ENCODE data around the gene DDAH1. TPM values are rescaled to one million over a fixed set of nuclear protein-coding genes. Genes with fewer than 3 reads are reported as not detected.

DDAH1 gene
- total RNA-seq, 1 experiment from 2014 or later, result 82.7 TPM

DNA sequence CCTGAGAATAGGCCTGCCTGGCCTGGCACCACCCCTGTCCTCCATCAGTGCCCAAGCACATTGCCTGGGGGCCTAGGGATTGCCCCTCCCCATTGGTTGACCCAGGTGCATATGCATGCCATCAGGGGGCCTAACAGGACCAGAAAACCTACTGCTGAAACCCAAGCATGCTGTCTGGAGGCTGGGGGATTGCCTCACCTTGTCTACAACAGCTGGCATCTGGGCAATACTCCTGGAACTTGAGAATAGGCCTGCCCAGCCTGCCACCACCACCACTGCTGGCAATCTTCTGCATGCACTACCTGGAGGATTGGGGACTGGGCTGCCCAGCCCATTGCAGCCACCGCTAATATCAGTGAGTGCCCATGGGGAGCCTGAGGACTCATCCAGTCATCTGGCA is 132.4 kb downstream of the DDAH1 start:
- DNase-seq (ENCODE audit: low spot score), result no peak

DNA sequence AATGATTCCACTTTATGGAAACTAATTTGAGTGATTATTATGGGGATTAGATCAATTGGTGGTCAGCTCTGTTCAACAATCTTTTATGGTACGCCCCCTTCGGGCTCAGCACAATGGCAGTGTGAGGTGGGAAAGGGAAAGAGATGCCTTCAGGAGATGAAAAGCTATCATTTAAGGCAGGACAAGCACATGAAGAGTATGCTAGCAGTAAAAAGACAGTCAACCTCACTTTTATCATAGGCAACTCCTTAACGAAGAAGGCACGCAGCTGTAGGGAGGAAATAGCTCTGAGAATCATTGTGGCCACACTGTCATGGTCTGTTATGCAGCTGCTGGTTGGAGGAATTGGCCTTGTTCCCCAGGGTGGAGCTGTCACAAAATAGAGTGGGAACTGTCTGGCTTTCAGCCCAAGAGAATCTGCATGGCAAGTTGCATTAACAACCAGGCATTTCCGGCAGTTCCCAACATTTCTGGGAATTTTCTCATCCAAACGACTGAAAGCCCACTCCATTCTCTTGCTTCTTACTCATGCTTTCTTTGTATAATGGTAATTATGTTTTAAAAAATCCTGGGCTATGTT is 134.2 kb downstream of the DDAH1 start:
- DNase-seq (ENCODE audit: low spot score), result no peak

DNA sequence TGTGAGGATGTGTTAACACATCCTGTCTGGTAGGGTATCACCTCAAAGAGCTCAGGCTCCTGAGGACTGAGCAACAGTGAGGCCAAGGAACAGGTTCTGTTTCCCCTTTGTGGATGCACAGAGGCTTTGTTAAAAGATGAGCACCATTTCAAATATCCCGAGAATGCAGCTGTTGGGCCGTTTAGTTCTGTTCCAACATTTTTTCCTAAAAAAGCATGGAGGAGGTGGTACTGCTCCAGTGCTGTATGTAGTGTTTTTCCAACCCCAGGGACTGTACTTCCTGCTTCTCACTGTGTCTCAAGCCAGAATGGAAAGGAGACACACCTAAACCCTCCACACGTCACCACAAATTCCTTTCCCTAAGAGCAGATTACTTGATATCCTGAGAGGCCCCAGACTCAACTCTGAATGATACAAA is 134.7 kb downstream of the DDAH1 start:
- no peak for DNase-seq (ENCODE audit: low spot score)

DNA sequence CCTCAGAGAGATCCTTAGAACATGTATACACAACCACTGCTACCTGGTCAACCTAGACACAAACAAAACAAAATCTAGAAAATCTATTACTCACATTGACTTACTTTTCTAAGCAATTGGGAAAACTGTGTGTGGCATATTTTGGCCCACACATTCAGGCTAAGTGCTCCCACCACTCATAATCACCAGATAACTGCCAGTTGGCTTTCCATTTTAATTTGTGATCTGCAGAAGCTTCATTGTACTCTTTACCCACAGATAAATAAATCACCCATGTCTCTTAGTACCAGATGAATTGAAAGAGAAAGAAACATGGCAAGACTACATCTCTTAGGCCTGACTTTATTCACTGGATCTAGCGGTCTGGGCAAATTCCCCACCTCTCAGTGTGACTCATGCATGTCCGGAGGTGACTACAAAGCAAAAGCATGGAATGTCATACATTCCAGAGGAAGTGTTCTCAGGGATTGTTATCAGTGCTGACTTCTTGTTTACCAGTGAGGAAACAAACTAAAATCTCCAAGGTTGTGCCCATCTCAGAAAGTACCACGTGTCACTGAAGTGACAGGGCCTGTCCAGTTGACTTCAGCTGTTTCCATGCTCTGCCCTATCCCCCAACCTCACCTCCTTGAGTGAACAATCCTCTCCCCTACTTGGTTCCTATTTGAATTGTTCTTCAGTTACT is 136.1 kb downstream of the DDAH1 start:
- peak; percentile 83 for DNase-seq (ENCODE audit: low spot score)

DNA sequence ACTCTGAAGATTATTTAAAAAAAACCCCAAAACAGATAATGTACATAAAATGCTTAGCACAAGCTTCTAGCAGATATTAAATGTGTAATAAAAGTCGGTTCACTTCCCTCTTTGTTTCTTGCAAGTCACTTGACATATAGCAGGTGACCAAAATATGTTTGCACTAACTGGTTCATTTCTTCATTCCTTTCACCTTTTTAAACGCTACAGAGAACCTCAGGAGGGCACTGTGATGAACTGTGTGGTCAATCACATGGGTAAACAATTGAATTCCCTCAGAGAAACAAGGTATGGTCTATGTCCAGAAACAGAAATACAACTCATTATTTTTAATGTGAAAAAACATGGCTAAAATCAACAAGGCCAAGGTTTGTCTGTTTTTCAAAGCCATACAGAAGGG is 137.2 kb downstream of the DDAH1 start:
- no peak for DNase-seq (ENCODE audit: low spot score)

DNA sequence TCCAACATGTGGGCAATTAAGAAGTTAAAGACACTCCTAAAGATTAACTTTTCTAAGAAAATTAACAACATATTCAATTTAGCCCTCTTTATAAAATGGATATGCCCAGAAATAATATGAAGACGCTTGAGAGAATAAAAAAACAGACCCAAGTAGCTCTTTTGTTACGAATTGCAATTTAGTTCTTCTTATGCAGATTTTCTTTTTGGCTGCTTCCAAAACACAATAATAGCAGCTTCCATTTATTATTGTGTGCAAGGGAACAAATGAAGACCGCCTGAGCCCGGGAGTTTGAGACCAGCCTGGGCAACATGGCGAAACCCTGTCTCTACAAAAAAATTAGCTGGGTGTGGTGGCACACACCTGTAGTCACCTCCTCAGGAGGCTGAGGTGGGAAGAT is 138.1 kb downstream of the DDAH1 start:
- DNase-seq (ENCODE audit: low spot score), result no peak

DNA sequence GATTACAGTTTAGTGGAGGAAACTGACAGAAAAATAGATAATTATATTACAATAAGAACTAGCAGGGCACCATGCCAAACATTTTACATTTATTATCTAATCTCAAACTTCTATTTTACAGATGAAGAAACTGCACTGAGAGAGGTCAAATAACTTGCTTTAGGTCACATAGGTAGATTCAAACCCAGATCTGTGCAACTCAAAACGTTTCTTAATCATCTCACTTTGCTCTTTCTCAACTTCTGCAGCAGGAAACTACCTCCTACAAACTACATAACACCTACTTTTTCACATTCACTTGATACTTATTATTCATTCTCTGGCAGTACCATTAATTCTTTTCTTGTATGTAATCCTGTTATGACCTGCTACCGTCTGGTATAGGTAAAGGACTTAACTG is 138.6 kb downstream of the DDAH1 start:
- DNase-seq (ENCODE audit: low spot score), result no peak

DNA sequence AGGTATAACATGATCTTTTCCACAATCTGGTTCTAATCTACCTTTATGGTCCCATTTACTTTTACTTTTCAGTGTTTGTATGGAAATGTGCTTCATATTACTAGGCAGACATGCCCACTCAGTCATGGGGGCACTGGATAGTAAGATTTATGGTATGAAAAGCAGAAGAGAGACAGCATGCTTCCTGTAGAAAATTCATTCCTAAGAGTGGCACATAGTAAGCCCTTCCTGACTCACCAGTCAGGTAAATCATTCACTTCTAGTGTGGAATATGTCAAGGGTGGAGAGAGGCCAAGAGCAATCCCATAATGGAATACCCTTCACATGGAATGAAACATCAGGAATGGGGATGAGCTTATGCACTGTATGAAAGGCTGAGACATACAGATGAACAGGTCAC is 139.0 kb downstream of the DDAH1 start:
- DNase-seq (ENCODE audit: low spot score), result peak; percentile 82

DNA sequence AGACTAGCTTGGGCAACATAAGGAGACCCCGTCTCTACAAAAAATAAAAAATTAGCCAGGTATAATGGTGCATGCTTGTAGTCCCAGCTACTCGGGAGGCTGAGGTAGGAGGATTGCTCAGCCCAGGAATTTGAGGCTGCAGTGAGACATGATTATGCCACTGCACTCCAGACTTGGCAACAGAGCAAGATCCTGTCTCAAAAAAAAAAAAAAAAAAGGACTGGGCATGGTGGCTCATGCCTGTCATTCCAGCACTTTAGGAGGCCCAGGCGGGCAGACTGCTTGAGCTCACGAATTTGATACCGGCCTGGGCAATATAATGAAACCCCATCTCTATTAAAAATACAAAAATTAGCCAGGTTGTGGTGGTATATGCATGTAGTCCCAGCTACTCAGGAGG is 141.2 kb downstream of the DDAH1 start:
- no peak for DNase-seq (ENCODE audit: low spot score)

DNA sequence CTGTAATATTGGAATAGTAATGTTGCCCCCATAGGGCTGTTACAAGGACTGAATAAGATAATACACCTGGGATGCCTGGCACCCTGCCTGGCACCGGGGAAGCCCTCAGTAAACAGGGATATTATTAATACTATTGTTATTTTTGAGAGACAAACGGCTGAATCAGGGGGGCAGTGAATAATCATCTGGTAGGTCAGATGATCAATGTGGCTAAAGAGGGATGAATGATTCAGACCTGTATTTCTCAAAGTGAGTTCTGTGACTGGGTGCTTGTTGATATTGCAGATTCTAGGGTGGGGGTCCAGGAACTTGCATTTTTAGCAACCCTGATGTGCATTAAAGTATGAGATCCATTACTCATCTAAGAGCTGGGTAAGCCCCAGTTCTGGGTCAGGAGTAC is 142.3 kb downstream of the DDAH1 start:
- no peak for DNase-seq (ENCODE audit: low spot score)

DNA sequence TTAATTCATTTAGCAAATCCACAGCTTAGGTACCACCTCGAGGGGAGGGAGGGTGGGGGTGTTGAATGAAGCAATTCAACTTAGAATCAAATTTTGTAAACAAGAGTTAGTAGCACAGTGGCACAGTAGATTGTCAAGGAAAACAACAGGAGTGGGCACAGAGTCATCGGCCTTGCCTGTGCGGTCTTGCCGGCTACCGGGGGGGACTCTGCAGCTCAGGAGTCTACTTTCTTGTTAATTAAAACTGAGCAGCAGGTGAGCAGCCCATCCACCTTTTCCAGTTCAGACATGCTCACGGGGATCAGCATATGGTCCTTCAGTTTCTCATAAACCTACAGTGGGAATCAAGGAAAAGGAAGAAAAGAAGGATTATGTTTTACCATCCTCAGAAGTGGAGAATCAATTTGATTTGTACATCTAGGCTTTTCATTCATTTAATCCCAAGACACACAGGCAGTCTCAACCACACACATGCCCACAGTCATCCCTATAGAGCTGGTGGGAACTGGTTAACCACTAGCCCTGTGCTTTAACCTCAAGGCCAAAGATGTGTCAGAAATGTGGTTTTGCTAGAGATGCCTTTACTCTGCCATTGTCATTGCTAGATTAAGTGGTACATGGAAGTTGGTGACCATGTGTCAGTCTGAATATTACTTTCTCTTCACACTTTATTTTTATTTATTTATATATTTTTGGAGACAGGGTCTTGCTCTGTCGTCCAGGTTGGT is 143.6 kb downstream of the DDAH1 start:
- DNase-seq (ENCODE audit: low spot score), result no peak

DNA sequence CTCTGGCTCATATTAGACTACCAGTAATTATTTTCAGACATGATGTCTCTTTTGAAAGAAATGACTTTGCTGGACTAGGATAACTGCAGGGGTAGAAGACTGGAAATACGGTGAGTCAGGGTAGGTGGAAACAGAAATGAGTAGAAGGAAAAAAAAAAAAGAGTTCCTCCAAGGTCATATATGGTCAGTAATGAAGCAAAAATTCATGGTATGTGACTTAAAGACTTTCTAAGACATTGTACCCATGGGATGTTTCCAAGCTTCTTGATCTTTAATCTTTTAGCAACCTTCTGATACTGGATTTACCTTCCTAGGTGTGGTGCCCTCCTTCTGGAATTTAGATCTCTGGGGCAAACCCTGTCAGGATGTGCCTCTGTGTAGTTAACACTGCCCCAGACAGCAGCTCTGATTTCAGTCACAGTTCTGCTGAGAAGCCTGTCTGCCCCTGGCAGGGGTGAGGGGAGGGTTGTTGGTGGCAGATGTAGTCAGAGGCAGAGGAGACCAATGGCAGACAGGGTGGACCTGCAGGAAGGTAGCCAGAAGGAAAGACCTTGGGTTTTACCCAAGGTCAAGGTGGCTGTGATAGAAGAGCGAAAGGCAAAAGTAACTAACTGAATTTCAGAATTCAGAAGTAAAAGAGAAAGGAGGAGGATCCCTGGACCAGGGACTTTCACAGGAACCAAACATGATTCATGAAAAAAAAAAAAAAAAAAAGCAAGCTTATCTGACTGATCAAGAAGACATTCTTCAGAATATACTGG is 144.4 kb downstream of the DDAH1 start:
- no peak for DNase-seq (ENCODE audit: low spot score)

DNA sequence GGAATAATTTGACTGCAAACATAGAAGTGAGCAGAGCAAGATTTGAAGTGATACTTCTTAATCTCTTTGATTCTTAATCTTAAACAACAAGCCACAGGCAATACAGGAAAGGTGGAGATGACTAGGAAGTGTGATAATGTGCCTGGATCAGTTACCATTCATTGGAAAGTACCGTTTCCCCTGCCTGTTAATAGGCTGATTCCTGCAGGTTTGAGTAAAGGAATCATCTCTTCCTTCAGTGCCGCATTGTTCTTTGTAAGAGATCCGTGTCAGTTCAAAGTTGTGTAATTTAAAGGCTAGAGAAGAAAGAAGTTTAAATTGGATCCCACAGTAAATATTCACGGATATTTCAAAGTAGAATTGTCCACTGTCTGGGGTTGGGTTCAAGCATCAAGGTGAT is 145.0 kb downstream of the DDAH1 start:
- no peak for DNase-seq (ENCODE audit: low spot score)

DNA sequence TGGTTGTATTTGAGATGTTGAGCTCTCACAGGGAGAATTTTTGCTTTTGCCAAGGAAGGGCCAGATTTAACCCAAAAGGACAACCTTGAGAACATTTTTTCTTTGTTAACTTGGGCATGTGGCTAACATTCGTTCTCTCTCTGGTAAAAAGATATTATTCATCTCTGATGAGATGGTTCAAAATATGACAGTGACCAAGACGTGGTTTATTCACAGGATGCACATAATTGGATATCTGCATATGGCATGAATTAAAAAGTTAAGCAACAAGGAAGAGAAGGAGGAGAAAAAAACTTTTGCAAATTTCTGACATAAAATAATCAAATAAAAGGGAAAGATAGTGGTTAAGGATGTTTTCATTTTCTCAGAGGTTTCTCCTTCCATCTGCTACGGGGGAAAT is 145.5 kb downstream of the DDAH1 start:
- DNase-seq (ENCODE audit: low spot score), result no peak

DNA sequence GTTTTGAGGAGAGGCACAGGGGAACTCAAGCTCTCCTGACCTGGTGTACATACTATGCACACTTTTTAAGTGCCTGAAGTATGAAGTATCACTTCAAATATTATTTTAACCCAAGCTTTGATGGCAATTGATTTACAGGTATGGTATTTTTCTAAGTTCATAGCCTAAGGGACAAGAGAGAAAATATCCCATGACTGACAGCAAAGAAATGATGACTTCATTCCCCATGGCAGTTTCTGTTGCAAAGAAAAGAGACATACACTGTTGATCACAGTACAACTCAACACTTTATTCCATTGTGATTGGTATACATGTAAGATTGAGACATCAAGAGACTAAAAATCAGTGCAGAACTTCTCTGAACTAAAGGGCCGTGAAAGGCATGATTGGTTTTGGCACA is 146.7 kb downstream of the DDAH1 start:
- DNase-seq (ENCODE audit: low spot score), result no peak

DNA sequence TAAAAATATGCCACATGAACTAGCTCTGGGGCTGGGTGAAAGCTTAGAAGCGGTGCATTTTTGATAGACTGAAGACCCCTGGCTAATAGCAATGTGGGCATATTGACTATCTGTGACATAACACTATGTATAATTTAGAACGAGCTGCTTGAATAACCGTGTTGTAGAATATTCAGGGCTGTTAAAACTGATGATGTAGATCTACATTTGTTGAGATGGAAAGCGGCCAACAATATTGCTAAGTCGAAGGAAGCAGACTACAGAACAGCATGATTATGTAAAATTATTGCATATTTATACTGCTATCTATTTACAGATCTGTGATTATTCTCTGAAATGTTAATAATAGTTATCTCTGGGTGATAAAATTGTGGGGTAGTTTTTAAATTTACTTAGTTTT is 147.4 kb downstream of the DDAH1 start:
- DNase-seq (ENCODE audit: low spot score), result no peak

DNA sequence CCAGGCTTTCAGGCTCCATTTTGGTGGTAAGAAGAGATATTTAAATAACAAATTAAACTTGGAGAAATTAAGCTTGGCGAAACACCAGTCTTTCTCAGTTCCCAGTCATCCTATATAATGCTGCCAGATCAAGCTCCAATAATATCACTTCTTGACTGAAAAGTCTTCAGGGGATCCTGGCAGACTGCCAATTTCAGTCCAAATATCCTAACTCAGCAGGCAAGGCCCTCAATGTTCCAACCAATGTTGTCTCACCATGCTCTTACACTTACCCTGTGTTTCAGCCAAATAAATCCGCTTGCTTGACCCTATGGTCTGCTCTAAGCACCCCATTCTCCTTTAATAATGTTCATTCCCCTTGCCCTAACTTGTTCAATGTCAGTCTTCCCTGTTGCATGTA is 148.6 kb downstream of the DDAH1 start:
- DNase-seq (ENCODE audit: low spot score), result no peak

DNA sequence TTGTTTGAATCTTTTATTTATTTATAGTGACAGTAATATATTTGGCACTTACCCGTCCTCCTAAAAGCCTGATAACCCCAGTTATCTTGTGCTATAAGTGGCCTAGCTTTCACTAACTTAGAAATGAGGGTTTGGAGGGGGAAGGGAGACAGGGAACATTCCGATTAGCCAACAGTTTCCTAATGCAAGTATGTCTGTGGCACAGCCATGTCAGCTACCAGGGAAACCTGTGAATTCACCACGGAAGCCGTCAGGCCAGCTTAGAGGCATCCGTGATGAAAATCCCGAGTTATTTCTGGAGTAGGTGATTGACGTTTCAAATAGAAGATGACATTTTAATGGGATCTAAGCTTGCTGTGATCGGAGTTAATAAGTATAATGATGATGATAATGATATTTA is 149.2 kb downstream of the DDAH1 start:
- DNase-seq (ENCODE audit: low spot score), result no peak

DNA sequence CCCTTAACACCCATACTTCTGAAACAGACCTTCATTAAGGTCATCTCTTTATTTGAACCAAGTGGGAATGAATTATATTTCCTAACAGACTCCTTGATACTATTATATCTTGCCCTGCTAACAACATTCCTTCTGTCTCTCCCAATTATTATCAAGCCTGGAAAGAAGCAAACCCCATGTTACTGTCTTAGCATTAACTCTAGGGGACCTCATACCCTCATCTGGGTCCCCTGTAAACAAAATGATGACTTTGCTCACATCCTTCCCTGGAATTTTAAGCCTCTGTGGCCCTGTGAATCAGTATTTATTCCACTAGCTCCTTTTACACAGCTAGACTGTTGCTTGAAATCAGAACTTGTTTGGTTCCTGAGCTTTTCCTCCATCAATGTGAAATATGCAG is 150.2 kb downstream of the DDAH1 start:
- DNase-seq (ENCODE audit: low spot score), result no peak

DNA sequence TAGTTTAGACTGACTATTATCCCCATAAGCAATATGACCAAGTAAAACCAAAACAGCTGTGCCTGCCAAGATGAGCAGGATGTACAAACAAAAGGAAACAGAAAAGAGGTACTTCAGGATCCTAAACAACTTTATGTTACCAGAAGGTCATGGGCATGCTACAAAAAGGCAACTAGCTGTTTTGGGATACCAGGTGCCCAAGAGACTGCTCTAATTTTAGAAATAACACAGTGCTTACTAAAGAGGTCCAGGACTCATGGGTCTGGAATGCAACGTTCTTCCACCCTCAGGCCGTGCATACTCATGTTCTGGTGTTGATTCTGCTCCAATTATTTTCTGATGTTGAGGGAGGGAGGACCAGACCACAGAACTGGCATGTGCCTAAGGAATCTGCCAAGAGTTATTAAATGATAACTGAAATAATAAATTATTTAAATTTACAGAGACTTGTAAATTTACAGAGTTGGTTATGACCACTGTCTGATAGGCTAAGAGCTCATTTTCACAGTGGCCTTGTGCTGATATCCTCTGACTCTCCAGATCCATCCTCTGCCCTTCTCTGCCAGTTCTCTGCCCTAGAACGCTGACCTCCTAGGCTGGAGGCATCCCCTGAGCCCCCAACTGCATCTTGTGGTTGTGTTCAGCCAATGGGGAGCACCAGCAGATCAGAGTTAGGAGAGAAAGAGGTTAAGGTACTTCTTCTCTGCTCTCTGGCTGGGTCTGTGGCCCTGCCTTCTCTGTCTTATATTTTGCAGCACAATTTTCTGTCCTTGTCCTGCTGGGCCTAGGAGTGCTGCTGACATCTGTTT is 150.9 kb downstream of the DDAH1 start:
- DNase-seq (ENCODE audit: low spot score), result no peak

DNA sequence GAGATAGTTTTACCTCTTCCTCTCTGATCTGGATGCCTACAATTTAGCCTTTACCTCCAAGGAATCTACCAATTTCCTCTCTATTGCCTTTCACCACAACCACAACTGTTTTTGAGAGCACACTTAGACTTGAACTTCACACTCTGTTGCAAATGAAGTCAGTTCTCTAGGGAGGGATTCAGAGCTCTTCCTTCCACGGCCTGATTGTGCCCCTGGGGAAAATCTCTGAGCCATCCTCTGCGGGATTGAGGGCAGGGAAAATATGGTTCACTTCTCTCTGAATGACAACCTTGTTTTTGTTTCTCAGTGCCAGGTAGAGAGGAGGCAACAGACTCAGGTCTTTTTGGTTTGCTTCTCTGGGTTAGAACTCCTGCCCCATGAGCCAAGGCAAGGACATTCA is 153.1 kb downstream of the DDAH1 start:
- DNase-seq (ENCODE audit: low spot score), result no peak

Measured in HT-29 (cell line).